ENCODE measurements around the gene WAC. TPM values are rescaled to one million over a fixed set of nuclear protein-coding genes. Genes with fewer than 3 reads are reported as not detected.

The WAC gene
- total and polyA plus RNA-seq, 10 of the 15 experiments (the other 5 are each of a cell fraction or from before 2014, with no cell fraction given): 26.5 to 131 (median 69.4) TPM

- Histone ChIP-seq H3K36me3 (ENCODE audit: control insufficient read depth in 2 of 2, insufficient read depth in 2 of 2, low read length in 1 of 2) (peaks cover 0 to 19% of the 10 kb centered on the region in 2 experiments; a peak in 3 of 4 replicates), H3K27me3 (replicated peaks in 1 of 2; ENCODE audit: control insufficient read depth in 2 of 2, insufficient read depth in 2 of 2, low read length in 1 of 2) (no peaks in the 10 kb centered on the region), H3K4me2 (ENCODE audit: control insufficient read depth, insufficient read depth) (no peak overlapping the region), H3K4me1 (ENCODE audit: control insufficient read depth, insufficient read depth, low read length) (peaks cover 4% of the 10 kb centered on the region), H3K79me2 (ENCODE audit: control insufficient read depth, insufficient read depth, low read length) (peaks cover 70% of the 10 kb centered on the region), H3K4me3 (peak overlapping the region; percentile 78; the same call in 1 of the 2 replicates), H3K27ac (ENCODE audit: control insufficient read depth, insufficient read depth) (peak overlapping the region; percentile 100), H3K9me3 (replicated peaks; ENCODE audit: control insufficient read depth, insufficient read depth, low read length) (no peaks in the 10 kb centered on the region), H4K20me1 (ENCODE audit: control insufficient read depth, insufficient read depth) (no peaks in the 10 kb centered on the region), H3K9ac (ENCODE audit: control insufficient read depth, insufficient read depth, low read length) (peak overlapping the region; percentile 99), H2AFZ (ENCODE audit: control insufficient read depth, low read depth, low read length) (no peak overlapping the region)
- RAD21 ChIA-PET (ENCODE audit: unreplicated experiment): no interaction called here
- in situ Hi-C loops (cut with MboI) (loop anchor here (10.0 kb wide), 1 partner anchor 1288 kb away; the partner anchor contains the start of gene ACBD5), intact Hi-C loops (cut with micrococcal nuclease; ENCODE audit: unreplicated experiment) (loop anchor here (5.0 to 10.0 kb wide), 4 partner anchors 98 to 1378 kb away; partner anchors contain the start of genes ACBD5, MASTL and YME1L1)
- ATAC-seq (no peak; the same call in 2 of the 3 replicates), DNase-seq (ENCODE audit: low read depth, low spot score) (no peak), FAIRE-seq (no peak)
- WGBS (ENCODE audit: insufficient coverage, insufficient replicate concordance, low lambda C conversion rate, missing lambda C conversion rate): 0% methylated on average over 11 of the region's 52 CpGs
- SMC1A ChIA-PET (ENCODE audit: uncharacterized antibody, unreplicated experiment): no interaction called here
- TF ChIP-seq BHLHE40 (IDR thresholded peaks at IDR 0.05; ENCODE audit: borderline replicate concordance in 1 of 2, low read depth in 2 of 2, low read length in 1 of 2): 0 out of 4 replicates have a peak, but pooled peaks of 1 of the 2 experiments have one; percentile 3
- TF ChIP-seq SMARCA5 (IDR thresholded peaks at IDR 0.05): 0 out of 2 replicates have a peak, but pooled peaks have one; percentile 17
- peak; percentile 36; the same call in 1 of the 2 replicates for TF ChIP-seq BACH1 (IDR thresholded peaks at IDR 0.05; ENCODE audit: borderline replicate concordance)
- TF ChIP-seq LARP7 (IDR thresholded peaks at IDR 0.05): peak; percentile 60
- no peak for TF ChIP-seq SREBF2 (IDR thresholded peaks at IDR 0.05; ENCODE audit: low read length)
- no peak for TF ChIP-seq PBX3 (IDR thresholded peaks at IDR 0.05; ENCODE audit: insufficient replicate concordance, low read depth, low read length)
- POLR2A ChIA-PET: interaction anchor here (1.5 to 3.3 kb wide), 2 partner anchors 12 to 53 kb away, joined by 3 to 11 read pairs; no protein-coding TSS in a partner anchor
- CTCF ChIA-PET: no interaction called here
- no TSS peak for BruUV-seq (replicated peaks)
Measured at GRCh38 chr10:28533186-28533564, 257 bp downstream of the WAC start.
